Measurements from ENCODE around the gene EPB41L3. TPM values are rescaled to one million over a fixed set of nuclear protein-coding genes. Genes with fewer than 3 reads are reported as not detected.

Gene EPB41L3
- total and polyA plus RNA-seq, 2 experiments from 2014 or later: 8.0 to 11.7 TPM

GRCh38 chr18:5413447-5413846 lies 130.3 kb downstream of the EPB41L3 start:
- Histone ChIP-seq H3F3A (replicated peaks; ENCODE audit: low read depth) (no peaks in the 10 kb centered on the region), H3K27ac (ENCODE audit: low read depth) (no peak overlapping the region), H3K4me3 (no peak overlapping the region), H3K9me2 (ENCODE audit: insufficient read depth) (no peaks in the 10 kb centered on the region), H3K4me2 (no peak overlapping the region), H3K36me3 (ENCODE audit: insufficient read depth) (no peaks in the 10 kb centered on the region), H3K27me3 (ENCODE audit: insufficient read depth) (no peaks in the 10 kb centered on the region), H2AFZ (no peak overlapping the region), H3K4me1 (ENCODE audit: insufficient read depth) (peaks cover 7% of the 10 kb centered on the region; the same call in 1 of the 2 replicates), H3K79me2 (replicated peaks; ENCODE audit: insufficient read depth) (no peaks in the 10 kb centered on the region), H4K20me1 (replicated peaks; ENCODE audit: insufficient read depth) (no peaks in the 10 kb centered on the region)
- Mint-ChIP-seq H3K4me1 (peaks cover 32% of the 10 kb centered on the region), H3K9me3 (no peaks in the 10 kb centered on the region), H3K36me3 (ENCODE audit: low read depth) (no peaks in the 10 kb centered on the region), H3K4me3 (no peak overlapping the region), H3K27ac (no peak overlapping the region), H3K27me3 (ENCODE audit: insufficient read depth, low read depth, poor library complexity) (no peaks in the 10 kb centered on the region)
- DNase-seq (ENCODE audit: low spot score) (no peak), ATAC-seq (no peak)
- TF ChIP-seq JUNB (IDR thresholded peaks at IDR 0.05; ENCODE audit: unreplicated experiment) (no peak), REST (IDR thresholded peaks at IDR 0.05; ENCODE audit: unreplicated experiment) (no peak), STAT1 (IDR thresholded peaks at IDR 0.05; ENCODE audit: unreplicated experiment) (no peak), ZNF114 (CRISPR knock-in tag; IDR thresholded peaks at IDR 0.05) (no peak), CREB1 (CRISPR knock-in tag; IDR thresholded peaks at IDR 0.05; ENCODE audit: low read depth) (no peak), ZNF462 (CRISPR knock-in tag; IDR thresholded peaks at IDR 0.05) (no peak), EZH2 (IDR thresholded peaks at IDR 0.05; ENCODE audit: low read depth, unreplicated experiment) (no peak)
